GM19468 (cell line): ENCODE measurements around the gene ZNF394.

Source experiments
- ATAC-seq: cut with Tn5 transposase; IDR thresholded peaks from one replicate; pipeline ENCODE4 v1.9.1; 2021; ENCODE audit warnings: mild to moderate bottlenecking, moderate library complexity, moderate number of reproducible peaks; ENCODE audit not compliant: unreplicated experiment; ENCODE audit errors: extremely low read depth

The ZNF394 gene

GRCh38 chr7:99455874-99456273 lies 44.2 kb downstream of the ZNF394 start:
- ATAC-seq: no peak

- no peak for ATAC-seq
These were observed 47.0 kb downstream of the ZNF394 start for GRCh38 chr7:99453105-99453504.

- ATAC-seq: no peak
These were observed 47.5 kb downstream of the ZNF394 start for GRCh38 chr7:99452541-99452940.

GRCh38 chr7:99451936-99452335 lies 48.1 kb downstream of the ZNF394 start:
- no peak for ATAC-seq

- no peak for ATAC-seq
These were observed 50.8 kb downstream of the ZNF394 start for GRCh38 chr7:99449326-99449725.

GRCh38 chr7:99448855-99449254 lies 51.2 kb downstream of the ZNF394 start:
- no peak for ATAC-seq

GRCh38 chr7:99447943-99448342 lies 52.1 kb downstream of the ZNF394 start:
- no peak for ATAC-seq

- ATAC-seq: no peak
These were observed 54.0 kb downstream of the ZNF394 start for GRCh38 chr7:99446096-99446495.
